K562 (cell line): ENCODE measurements around the gene HPSE2. TPM values are rescaled to one million over a fixed set of nuclear protein-coding genes. Genes with fewer than 3 reads are reported as not detected.

Source experiments
- ATAC-seq: fragments of 200-7000 bp; cut with Tn5 transposase; 3 replicates; pipeline ENCODE4 v1.9.1; 2020; ENCODE audit warnings: moderate library complexity
- BruUV-seq: library from RNA; stranded (reverse); fragments of 400-500 nt; replicated peaks from 2 replicates; lab custom pipeline; 2021; lab: Mats Ljungman, UMichigan
- CTCF ChIA-PET: fragments of 300-600 bp; formaldehyde crosslinking; extraction: SDS; loops from one replicate; lab custom pipeline; 2021; ENCODE audit warnings: low intra/inter-chr PET ratio; lab: Yijun Ruan, JAX
- POLR2A ChIA-PET: fragments of 300-600, 350-650 bp; sonication (Branson Sonifier 250); formaldehyde crosslinking; extraction: SDS; loops from one replicate; lab custom pipeline; 2021; ENCODE audit warnings: antibody characterized with exemption, inconsistent platforms; lab: Yijun Ruan, JAX
- DNase-seq, 4 experiments: peaks; one replicate each; pipeline versions ENCODE4 v3.0.0 to v3.0.0-alpha.2; 2011 to 2018; ENCODE audit warnings: low spot score in 3 of 4, mixed read lengths in 3 of 4; ENCODE audit errors: extremely low read depth in 1 of 4
- FAIRE-seq: peaks from 2 replicates; lab custom pipeline; 2011; peaks lifted over from hg19 to GRCh38; lab: Jason Lieb, UNC
- H2AFZ ChIP-seq: 2 replicates; pipeline ENCODE4 v1.6.0; 2011; ENCODE audit warnings: low read depth, low read length, control low read depth, inconsistent platforms
- H3K27ac ChIP-seq: fragments of 200-600 bp; 3 replicates; pipeline ENCODE4 v1.8.0; 2011; ENCODE audit warnings: low read depth, mild to moderate bottlenecking, control low read depth, inconsistent platforms, low read length, moderate library complexity, mixed read lengths; ENCODE audit errors: extremely low read depth
- H3K27me3 ChIP-seq, 2 experiments: fragments of 300-600 bp in 1 of 2; 2 replicates in 1 of 2; 3 replicates in 1 of 2; pipeline versions ENCODE4 v1.6.0 to v1.8.0; 2011; ENCODE audit warnings: inconsistent platforms in 2 of 2, low read length in 2 of 2, mild to moderate bottlenecking in 1 of 2, mixed read lengths in 1 of 2, moderate library complexity in 1 of 2; ENCODE audit not compliant: control insufficient read depth in 2 of 2, insufficient read depth in 2 of 2
- H3K36me3 ChIP-seq: fragments of 300-600 bp; 3 replicates; pipeline ENCODE4 v1.8.0; 2011; ENCODE audit warnings: mild to moderate bottlenecking, low read length, inconsistent platforms; ENCODE audit not compliant: control insufficient read depth, insufficient read depth
- H3K4me1 ChIP-seq, 2 experiments: fragments of 200-600 bp in 1 of 2; replicated peaks in 1 of 2; 2 replicates in 1 of 2; 3 replicates in 1 of 2; pipeline versions ENCODE4 v1.5.1 to v1.8.0; 2011; ENCODE audit warnings: inconsistent platforms in 2 of 2, low read length in 2 of 2, mild to moderate bottlenecking in 1 of 2, mixed read lengths in 1 of 2, moderate library complexity in 1 of 2; ENCODE audit not compliant: control insufficient read depth in 2 of 2, insufficient read depth in 2 of 2
- H3K4me2 ChIP-seq: 2 replicates; pipeline ENCODE4 v1.6.1; 2011; ENCODE audit warnings: low read length, control low read depth, inconsistent platforms, mixed read lengths; ENCODE audit not compliant: insufficient read depth
- H3K4me3 ChIP-seq: fragments of 200-600 bp; sonication (generic), shearing (Covaris generic); 2 replicates; pipeline ENCODE4 v1.5.1; 2016; ENCODE audit warnings: control low read depth, inconsistent platforms
- H3K79me2 ChIP-seq: fragments of 200-600 bp; 3 replicates; pipeline ENCODE4 v1.8.0; 2011; ENCODE audit warnings: low read length, inconsistent platforms; ENCODE audit not compliant: control insufficient read depth, insufficient read depth
- H3K9ac ChIP-seq, 2 experiments: 2 replicates each; pipeline versions ENCODE4 v1.6.0 to v1.6.1; 2011; ENCODE audit warnings: low read depth in 2 of 2, low read length in 2 of 2, control low read depth in 1 of 2, inconsistent platforms in 1 of 2, mild to moderate bottlenecking in 1 of 2, mixed read lengths in 1 of 2; ENCODE audit not compliant: insufficient read depth in 1 of 2
- H3K9me1 ChIP-seq: one replicate; pipeline ENCODE4 v1.6.0; 2011; ENCODE audit warnings: inconsistent platforms, mild to moderate bottlenecking, low read length, moderate library complexity; ENCODE audit not compliant: control insufficient read depth, insufficient read depth
- H3K9me3 ChIP-seq: replicated peaks from 2 replicates; pipeline ENCODE4 v1.5.1; 2011; ENCODE audit warnings: low read depth, low read length, inconsistent platforms; ENCODE audit not compliant: control insufficient read depth, insufficient read depth
- H4K20me1 ChIP-seq: replicated peaks from 2 replicates; pipeline ENCODE4 v1.6.1; 2011; ENCODE audit warnings: low read length, inconsistent platforms, mixed read lengths; ENCODE audit not compliant: control insufficient read depth, insufficient read depth
- BRCA1 ChIP-seq, 2 experiments: fragments of 450-650 bp in 1 of 2; sonication (generic) in 1 of 2; formaldehyde crosslinking in 1 of 2; IDR thresholded peaks; 2 replicates each; pipeline versions ENCODE4 v1.5.0 to v1.6.1; 2017 to 2020; ENCODE audit warnings: mild to moderate bottlenecking in 1 of 2, missing genetic modification reagents in 1 of 2
- CBFA2T3 ChIP-seq: fragments of 450-650 bp; IDR thresholded peaks from 2 replicates; pipeline ENCODE4 v1.6.1; 2017
- HNRNPL ChIP-seq: fragments of 200-400 bp; formaldehyde crosslinking; IDR thresholded peaks from 2 replicates; pipeline ENCODE4 v1.6.1; 2017; ENCODE audit warnings: low read depth, mild to moderate bottlenecking, low read length
- NCOA4 ChIP-seq: fragments of 450-650 bp; IDR thresholded peaks from 2 replicates; pipeline ENCODE4 v1.6.1; 2018; ENCODE audit warnings: mild to moderate bottlenecking; ENCODE audit not compliant: partially characterized antibody
- NR2C1 ChIP-seq, 2 experiments: fragments of 450-650 bp; IDR thresholded peaks; 2 replicates each; pipeline ENCODE4 v1.6.1; 2017; ENCODE audit warnings: mild to moderate bottlenecking in 2 of 2, antibody characterized with exemption in 1 of 2, inconsistent platforms in 1 of 2, missing compliant biosample characterization in 1 of 2, missing genetic modification characterization in 1 of 2
- ZBTB1 ChIP-seq: sonication (generic); formaldehyde crosslinking; IDR thresholded peaks from 2 replicates; pipeline ENCODE4 v1.8.1; 2023; ENCODE audit warnings: missing genetic modification reagents, low read depth, mild to moderate bottlenecking, borderline replicate concordance
- ZBTB49 ChIP-seq: sonication (generic); formaldehyde crosslinking; IDR thresholded peaks from 2 replicates; pipeline ENCODE4 v1.8.0; 2022; ENCODE audit warnings: missing genetic modification reagents, mild to moderate bottlenecking, borderline replicate concordance
- ZKSCAN1 ChIP-seq: fragments of 150-350 bp; IDR thresholded peaks from 2 replicates; pipeline ENCODE4 v1.6.1; 2016; ENCODE audit warnings: low read depth, low read length
- ZNF165 ChIP-seq: fragments of 250-450 bp; sonication (Bioruptor Pico); IDR thresholded peaks from 2 replicates; pipeline ENCODE4 v1.4.0; 2020; ENCODE audit warnings: borderline replicate concordance
- WGBS: fragments of 100-300 bp; shearing (Covaris generic); methylation state at CpG from one replicate; pipeline ENCODE4 v1.1.6; 2016; ENCODE audit warnings: low coverage, mixed read lengths; ENCODE audit not compliant: insufficient coverage; ENCODE audit errors: missing lambda C conversion rate; 5-methylcytosine and 5-hydroxymethylcytosine counted together
- in situ Hi-C: fragments of 300-500 bp; cut with MboI; formaldehyde crosslinking; loops from 4 replicates; pipeline ENCODE4 v1.15.0; 2018; ENCODE audit warnings: inconsistent platforms, mixed read lengths
- intact Hi-C: fragments of 100-400 bp; cut with micrococcal nuclease; formaldehyde crosslinking; loops from 2 replicates; pipeline ENCODE4 v1.14.2; 2022
- polyA plus RNA-seq, 8 experiments: library from polyadenylated mRNA; depleted of rRNA in 4 of 8; stranded (reverse) in 5 of 8; unstranded in 3 of 8; fragments of >200 nt; fragmentation: Nextera tagmentation in 2 of 8; fragmentation: Illumina TruSeq in 1 of 8; extraction: Ambion mirVana in 2 of 8; extraction: Trizol in 1 of 8; gene quantifications; 2 replicates each; pipeline versions ENCODE4 v1.2.1 to v1.2.3, GENCODE V29; 2011 to 2014; ENCODE audit warnings: inconsistent platforms in 1 of 8, missing spikeins in 1 of 8
- total RNA-seq, 7 experiments: library from RNA; depleted of rRNA in 6 of 7; stranded (reverse); fragments of >200 nt in 6 of 7; fragmentation: Illumina TruSeq in 2 of 7; extraction: Trizol in 2 of 7; gene quantifications; 2 replicates each; pipeline versions ENCODE4 v1.2.1 to v1.2.3, GENCODE V29; 2011 to 2021; ENCODE audit warnings: low replicate concordance in 1 of 7

The HPSE2 gene
- total and polyA plus RNA-seq, 9 of the 15 experiments (the other 6 are each of a cell fraction or from before 2014, with no cell fraction given): 0.03 to 0.10 (median 0.04) TPM; not detected in 2

GRCh38 chr10:98453729-98454128 lies 781.9 kb downstream of the HPSE2 start (continued):
- TF ChIP-seq NR2C1 (IDR thresholded peaks at IDR 0.05): no peak
- TF ChIP-seq NR2C1 (tag; IDR thresholded peaks at IDR 0.05): no peak
- no peak for TF ChIP-seq NCOA4
- no peak for TF ChIP-seq BRCA1 (IDR thresholded peaks at IDR 0.05)
- TF ChIP-seq BRCA1 (CRISPR knock-in tag; IDR thresholded peaks at IDR 0.05): no peak
- no peak for TF ChIP-seq CBFA2T3
- no peak for TF ChIP-seq ZBTB1 (CRISPR knock-in tag)
- TF ChIP-seq ZNF165: no peak
- no peak for TF ChIP-seq HNRNPL
- no peak for TF ChIP-seq ZBTB49 (CRISPR knock-in tag)

GRCh38 chr10:98450618-98451017 lies 785.0 kb downstream of the HPSE2 start:
- no peak overlapping the region for H3K9ac ChIP-seq
- H3K27me3 ChIP-seq: no peaks in the 10 kb centered on the region
- 25% methylated on average over 1 of the region's 1 CpG for WGBS
- DNase-seq (no peak), ATAC-seq (no peak), FAIRE-seq (no peak)
- H3K4me2 ChIP-seq: no peak overlapping the region
- H3K27ac ChIP-seq: no peak overlapping the region
- no peak for TF ChIP-seq ZKSCAN1
- H3K9me3 ChIP-seq: no peaks in the 10 kb centered on the region; the same call in 1 of the 2 replicates
- peaks cover 2% of the 10 kb centered on the region; the same call in 2 of the 3 replicates for H3K36me3 ChIP-seq
- H3K4me3 ChIP-seq: no peak overlapping the region
- intact Hi-C loops (no loop called here), in situ Hi-C loops (no loop called here)
- CTCF ChIA-PET: no interaction called here
- H2AFZ ChIP-seq: no peak overlapping the region
- peaks cover 3 to 4% of the 10 kb centered on the region in 2 experiments; a peak in 4 of 5 replicates for H3K4me1 ChIP-seq
- peaks cover 16% of the 10 kb centered on the region for H3K79me2 ChIP-seq
- BruUV-seq: no TSS peak
- no peaks in the 10 kb centered on the region for H4K20me1 ChIP-seq
- POLR2A ChIA-PET: no interaction called here
- no peaks in the 10 kb centered on the region for H3K9me1 ChIP-seq
